H9 (cell line): Measurements from ENCODE around the gene PLD5. TPM values are rescaled to one million over a fixed set of nuclear protein-coding genes. Genes with fewer than 3 reads are reported as not detected.

Source experiments
- DNase-seq: peaks from one replicate; pipeline ENCODE4 v3.0.0-alpha.2; 2017
- H2AFZ ChIP-seq: one replicate; pipeline ENCODE4 v1.6.1; 2013; ENCODE audit warnings: mild to moderate bottlenecking, low read length, control low read depth, moderate library complexity
- H2AK5ac ChIP-seq: 2 replicates; pipeline ENCODE4 v1.6.1; 2013; ENCODE audit warnings: low read length, control low read depth, mixed read lengths; ENCODE audit not compliant: insufficient read length
- H2BK120ac ChIP-seq: one replicate; pipeline ENCODE4 v1.6.1; 2013; ENCODE audit warnings: low read depth, mild to moderate bottlenecking, low read length, control low read depth, inconsistent platforms; ENCODE audit not compliant: poor library complexity, severe bottlenecking
- H2BK12ac ChIP-seq: 2 replicates; pipeline ENCODE4 v1.6.1; 2013; ENCODE audit warnings: low read length, control low read depth, mixed read lengths, low read depth; ENCODE audit not compliant: insufficient read length
- H2BK15ac ChIP-seq: 2 replicates; pipeline ENCODE4 v1.6.1; 2013; ENCODE audit warnings: low read depth, low read length, control low read depth
- H2BK20ac ChIP-seq: one replicate; pipeline ENCODE4 v1.6.1; 2013; ENCODE audit warnings: low read depth, mild to moderate bottlenecking, low read length, control low read depth, inconsistent platforms; ENCODE audit not compliant: poor library complexity, severe bottlenecking
- H2BK5ac ChIP-seq: 2 replicates; pipeline ENCODE4 v1.6.1; 2013; ENCODE audit warnings: low read length, control low read depth, mixed read lengths; ENCODE audit not compliant: insufficient read length
- H3K14ac ChIP-seq: 2 replicates; pipeline ENCODE4 v1.6.1; 2013; ENCODE audit warnings: low read length, control low read depth; ENCODE audit not compliant: insufficient read depth
- H3K18ac ChIP-seq: 2 replicates; pipeline ENCODE4 v1.6.1; 2013; ENCODE audit warnings: low read depth, mild to moderate bottlenecking, mixed read lengths, low read length, control low read depth; ENCODE audit not compliant: insufficient read length
- H3K23ac ChIP-seq: 2 replicates; pipeline ENCODE4 v1.6.1; 2013; ENCODE audit warnings: low read length, control low read depth, mixed read lengths, low read depth; ENCODE audit not compliant: insufficient read length
- H3K23me2 ChIP-seq: 2 replicates; pipeline ENCODE4 v1.6.1; 2013; ENCODE audit warnings: low read depth, mild to moderate bottlenecking, mixed read lengths, low read length, control low read depth; ENCODE audit not compliant: insufficient read length, poor library complexity, severe bottlenecking
- H3K27ac ChIP-seq: 2 replicates; pipeline ENCODE4 v1.5.1; 2013; ENCODE audit warnings: low read length, control low read depth, mixed read lengths, low read depth; ENCODE audit not compliant: insufficient read length
- H3K27me3 ChIP-seq: 2 replicates; pipeline ENCODE4 v1.6.1; 2013; ENCODE audit warnings: low read length, control low read depth, inconsistent platforms; ENCODE audit not compliant: insufficient read depth
- H3K4ac ChIP-seq: 2 replicates; pipeline ENCODE4 v1.6.1; 2013; ENCODE audit warnings: low read depth, mild to moderate bottlenecking, control low read depth, inconsistent platforms, low read length, moderate library complexity
- H3K4me1 ChIP-seq: 2 replicates; pipeline ENCODE4 v1.6.1; 2013; ENCODE audit warnings: low read length, control low read depth, inconsistent platforms; ENCODE audit not compliant: insufficient read depth
- H3K4me2 ChIP-seq: 2 replicates; pipeline ENCODE4 v1.6.1; 2013; ENCODE audit warnings: low read length, control low read depth, mixed read lengths; ENCODE audit not compliant: insufficient read length, insufficient read depth
- H3K56ac ChIP-seq: 2 replicates; pipeline ENCODE4 v1.6.1; 2013; ENCODE audit warnings: low read depth, mild to moderate bottlenecking, mixed read lengths, low read length, control low read depth; ENCODE audit not compliant: insufficient read length
- H3K79me1 ChIP-seq: 2 replicates; pipeline ENCODE4 v1.6.1; 2013; ENCODE audit warnings: low read depth, mild to moderate bottlenecking, moderate library complexity, low read length, control low read depth, inconsistent platforms; ENCODE audit not compliant: insufficient read depth, poor library complexity, severe bottlenecking
- H3K79me2 ChIP-seq: 2 replicates; pipeline ENCODE4 v1.6.1; 2013; ENCODE audit warnings: low read length, control low read depth, inconsistent platforms; ENCODE audit not compliant: insufficient read depth
- H3K9ac ChIP-seq: 2 replicates; pipeline ENCODE4 v1.6.1; 2013; ENCODE audit warnings: low read length, control low read depth, mixed read lengths; ENCODE audit not compliant: insufficient read length; ENCODE audit errors: extremely low read depth
- H3K9me3 ChIP-seq: one replicate; pipeline ENCODE4 v1.6.1; 2013; ENCODE audit warnings: low read depth, low read length, inconsistent platforms; ENCODE audit not compliant: control insufficient read depth
- H3T11ph ChIP-seq: one replicate; pipeline ENCODE4 v1.6.1; 2013; ENCODE audit warnings: mild to moderate bottlenecking, low read length, control low read depth, inconsistent platforms
- H4K20me1 ChIP-seq: one replicate; pipeline ENCODE4 v1.6.1; 2013; ENCODE audit not compliant: control insufficient read depth, insufficient read length, insufficient read depth
- H4K5ac ChIP-seq: 2 replicates; pipeline ENCODE4 v1.6.1; 2013; ENCODE audit warnings: low read depth, mild to moderate bottlenecking, mixed read lengths, low read length, control low read depth; ENCODE audit not compliant: insufficient read length
- H4K8ac ChIP-seq: replicated peaks from 2 replicates; pipeline ENCODE4 v1.6.1; 2013; ENCODE audit warnings: low read length, control low read depth, mixed read lengths, low read depth; ENCODE audit not compliant: insufficient read length
- H4K91ac ChIP-seq: 2 replicates; pipeline ENCODE4 v1.6.1; 2013; ENCODE audit warnings: low read depth, mild to moderate bottlenecking, moderate library complexity, mixed read lengths, low read length, control low read depth; ENCODE audit not compliant: insufficient read length
- H3K27ac Mint-ChIP-seq, 3 experiments: 2 replicates in 2 of 3; 3 replicates in 1 of 3; pipeline ENCODE4 v1.8.0; 2020 to 2021; ENCODE audit warnings: mixed read lengths in 3 of 3, mild to moderate bottlenecking in 1 of 3, moderate library complexity in 1 of 3
- H3K27me3 Mint-ChIP-seq: 2 replicates; pipeline ENCODE4 v1.8.0; 2021; ENCODE audit warnings: low read depth, mild to moderate bottlenecking, moderate library complexity, mixed read lengths
- H3K36me3 Mint-ChIP-seq, 3 experiments: 2 replicates in 2 of 3; 3 replicates in 1 of 3; pipeline ENCODE4 v1.8.0; 2020 to 2021; ENCODE audit warnings: low read depth in 3 of 3, mixed read lengths in 3 of 3; ENCODE audit not compliant: insufficient read depth in 1 of 3
- H3K4me1 Mint-ChIP-seq, 2 experiments: 2 replicates each; pipeline ENCODE4 v1.8.0; 2020; ENCODE audit warnings: mixed read lengths in 2 of 2
- H3K4me3 Mint-ChIP-seq, 2 experiments: 2 replicates in 1 of 2; 3 replicates in 1 of 2; pipeline ENCODE4 v1.8.0; 2020 to 2021; ENCODE audit warnings: mild to moderate bottlenecking in 2 of 2, mixed read lengths in 2 of 2, moderate library complexity in 1 of 2
- H3K9me3 Mint-ChIP-seq, 2 experiments: 2 replicates in 1 of 2; 3 replicates in 1 of 2; pipeline ENCODE4 v1.8.0; 2020; ENCODE audit warnings: mild to moderate bottlenecking in 2 of 2, mixed read lengths in 2 of 2, moderate library complexity in 1 of 2
- CTCF ChIP-seq: fragments of 200-600 bp; sonication (generic); conservative IDR thresholded peaks from 3 replicates; pipeline ENCODE4 v1.8.0; 2021; ENCODE audit warnings: antibody characterized with exemption, mild to moderate bottlenecking
- total RNA-seq: library from RNA; stranded (reverse); gene quantifications from 2 replicates; pipeline ENCODE4 v1.2.1, GENCODE V29; 2021

PLD5 gene
- total RNA-seq, 1 experiment from 2014 or later: 5.2 TPM

GRCh38 chr1:242556276-242556675 is 31.8 kb upstream of the PLD5 start:
- no peak overlapping the region for H3T11ph ChIP-seq
- no peak overlapping the region for H3K4me3 Mint-ChIP-seq

More at GRCh38 chr1:242556276-242556675, 31.8 kb upstream of the PLD5 start:
- Histone ChIP-seq H4K5ac (no peak overlapping the region), H3K4ac (no peak overlapping the region), H3K27me3 (no peaks in the 10 kb centered on the region), H2AK5ac (no peak overlapping the region), H3K4me1 (no peaks in the 10 kb centered on the region), H4K8ac (no peak overlapping the region), H3K9ac (no peak overlapping the region), H3K56ac (no peak overlapping the region), H2BK12ac (no peak overlapping the region), H2BK5ac (no peak overlapping the region), H3K4me2 (no peak overlapping the region), H2BK15ac (no peak overlapping the region), H2AFZ (no peak overlapping the region), H3K23me2 (no peaks in the 10 kb centered on the region), H3K9me3 (no peaks in the 10 kb centered on the region), H2BK20ac (no peak overlapping the region), H3K23ac (no peak overlapping the region), H4K91ac (no peak overlapping the region), H3K14ac (no peak overlapping the region), H3K79me2 (no peaks in the 10 kb centered on the region), H2BK120ac (no peak overlapping the region), H3K18ac (no peak overlapping the region), H3K27ac (no peak overlapping the region), H4K20me1 (no peaks in the 10 kb centered on the region), H3K79me1 (no peaks in the 10 kb centered on the region)
- H3K27me3 Mint-ChIP-seq: no peaks in the 10 kb centered on the region
- no peak overlapping the region for H3K27ac Mint-ChIP-seq
- no peaks in the 10 kb centered on the region for H3K36me3 Mint-ChIP-seq
- no peak for TF ChIP-seq CTCF
- H3K9me3 Mint-ChIP-seq: no peaks in the 10 kb centered on the region
- peaks cover 7 to 16% of the 10 kb centered on the region in 2 experiments for H3K4me1 Mint-ChIP-seq
- no peak for DNase-seq
